ENCODE measurements around the gene CCDC50. TPM values are rescaled to one million over a fixed set of nuclear protein-coding genes. Genes with fewer than 3 reads are reported as not detected.

The CCDC50 gene
- total RNA-seq, 1 experiment from 2014 or later, result 47.8 TPM

DNA sequence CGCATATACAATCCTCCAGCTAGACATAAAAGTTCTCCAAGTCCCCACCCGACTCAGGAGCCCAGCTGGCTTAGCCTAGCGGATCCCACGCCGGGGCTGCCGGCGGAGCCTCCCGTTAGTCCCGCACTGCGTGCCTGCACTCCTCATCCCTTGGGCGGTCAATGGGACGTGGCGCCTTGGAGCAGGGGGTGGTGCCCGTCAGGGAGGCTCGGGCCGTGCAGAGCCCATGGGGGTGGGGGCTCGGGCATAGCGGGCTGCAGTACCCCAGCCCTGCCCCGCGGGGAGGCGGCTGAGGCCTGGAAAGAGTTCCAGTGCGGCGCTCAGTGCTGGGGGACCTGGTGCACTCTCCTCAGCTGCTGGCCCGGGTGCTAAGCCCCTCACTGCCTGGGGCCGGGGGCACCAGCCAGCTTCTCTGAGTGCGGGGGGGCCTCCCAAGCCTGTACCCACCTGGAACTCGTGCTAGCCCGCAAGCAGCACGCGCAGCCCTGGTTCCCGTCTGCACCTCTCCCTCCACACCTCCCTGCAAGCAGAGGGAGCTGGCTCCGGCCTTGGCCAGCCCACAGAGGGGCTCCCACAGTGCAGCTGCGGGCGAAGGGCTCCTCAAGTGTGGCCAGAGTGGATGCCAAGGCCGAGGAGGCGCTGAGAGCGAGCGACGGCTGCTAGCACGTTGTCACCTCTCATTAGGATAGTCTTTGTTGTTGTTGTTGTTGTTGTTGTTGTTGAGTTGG lies 12.2 kb upstream of the CCDC50 start:
- RAD21 ChIA-PET (ENCODE audit: low non-redundant PET in 1 of 2, low total read pairs in 2 of 2, uncharacterized antibody in 2 of 2, unreplicated experiment in 2 of 2), result no interaction called here
- Histone ChIP-seq H3K79me2 (ENCODE audit: insufficient read depth, low read length) (no peaks in the 10 kb centered on the region), H4K20me1 (ENCODE audit: insufficient read depth) (no peaks in the 10 kb centered on the region), H3K27me3 (ENCODE audit: insufficient read depth, low read length) (no peaks in the 10 kb centered on the region), H3K9me2 (ENCODE audit: insufficient read depth) (no peaks in the 10 kb centered on the region), H3K4me1 (ENCODE audit: control insufficient read depth in 1 of 2, insufficient read depth in 2 of 2, low read length in 2 of 2) (no peaks in the 10 kb centered on the region), H3K9ac (ENCODE audit: low read length) (no peak overlapping the region), H3K4me2 (ENCODE audit: low read length) (no peak overlapping the region), H3K9me3 (ENCODE audit: control insufficient read depth in 1 of 2, insufficient read depth in 1 of 2, low read depth in 1 of 2, low read length in 2 of 2) (no peaks in the 10 kb centered on the region), H2AFZ (ENCODE audit: low read depth, low read length, poor library complexity, severe bottlenecking) (no peak overlapping the region), H3K4me3 (replicated peaks in 1 of 2; ENCODE audit: low read depth in 1 of 2, low read length in 2 of 2) (no peak overlapping the region), H3K27ac (ENCODE audit: low read depth, low read length) (no peak overlapping the region), H3K36me3 (ENCODE audit: control insufficient read depth in 1 of 2, insufficient read depth in 2 of 2, low read length in 2 of 2) (no peaks in the 10 kb centered on the region)
- CTCF ChIA-PET, result no interaction called here
- TF ChIP-seq, protein P1, sequence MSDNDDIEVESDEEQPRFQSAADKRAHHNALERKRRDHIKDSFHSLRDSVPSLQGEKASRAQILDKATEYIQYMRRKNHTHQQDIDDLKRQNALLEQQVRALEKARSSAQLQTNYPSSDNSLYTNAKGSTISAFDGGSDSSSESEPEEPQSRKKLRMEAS (IDR thresholded peaks at IDR 0.05), result no peak
- TF ChIP-seq EZH2 (IDR thresholded peaks at IDR 0.05) (no peak), ZFX (IDR thresholded peaks at IDR 0.05) (no peak), YY1 (IDR thresholded peaks at IDR 0.05; ENCODE audit: extremely low read depth, insufficient replicate concordance, low read depth, low read length) (no peak), EZH2phosphoT487 (IDR thresholded peaks at IDR 0.05; ENCODE audit: borderline replicate concordance) (no peak), ELF1 (IDR thresholded peaks at IDR 0.05; ENCODE audit: borderline replicate concordance, low read depth) (no peak), FOSL1 (IDR thresholded peaks at IDR 0.05; ENCODE audit: low read depth) (no peak), ZNF274 (IDR thresholded peaks at IDR 0.05; ENCODE audit: low read depth, low read length) (no peak), SP1 (IDR thresholded peaks at IDR 0.05; ENCODE audit: low read depth) (no peak), JUND (IDR thresholded peaks at IDR 0.05) (no peak), POLR2AphosphoS5 (IDR thresholded peaks at IDR 0.05; ENCODE audit: low read depth, low read length) (no peak), RAD21 (IDR thresholded peaks at IDR 0.05; ENCODE audit: low read depth) (no peak)
- TF ChIP-seq, protein P2, sequence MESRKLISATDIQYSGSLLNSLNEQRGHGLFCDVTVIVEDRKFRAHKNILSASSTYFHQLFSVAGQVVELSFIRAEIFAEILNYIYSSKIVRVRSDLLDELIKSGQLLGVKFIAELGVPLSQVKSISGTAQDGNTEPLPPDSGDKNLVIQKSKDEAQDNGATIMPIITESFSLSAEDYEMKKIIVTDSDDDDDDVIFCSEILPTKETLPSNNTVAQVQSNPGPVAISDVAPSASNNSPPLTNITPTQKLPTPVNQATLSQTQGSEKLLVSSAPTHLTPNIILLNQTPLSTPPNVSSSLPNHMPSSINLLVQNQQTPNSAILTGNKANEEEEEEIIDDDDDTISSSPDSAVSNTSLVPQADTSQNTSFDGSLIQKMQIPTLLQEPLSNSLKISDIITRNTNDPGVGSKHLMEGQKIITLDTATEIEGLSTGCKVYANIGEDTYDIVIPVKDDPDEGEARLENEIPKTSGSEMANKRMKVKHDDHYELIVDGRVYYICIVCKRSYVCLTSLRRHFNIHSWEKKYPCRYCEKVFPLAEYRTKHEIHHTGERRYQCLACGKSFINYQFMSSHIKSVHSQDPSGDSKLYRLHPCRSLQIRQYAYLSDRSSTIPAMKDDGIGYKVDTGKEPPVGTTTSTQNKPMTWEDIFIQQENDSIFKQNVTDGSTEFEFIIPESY (IDR thresholded peaks at IDR 0.05; ENCODE audit: extremely low read depth, insufficient replicate concordance, low read length), result no peak
- TF ChIP-seq, protein P3, sequence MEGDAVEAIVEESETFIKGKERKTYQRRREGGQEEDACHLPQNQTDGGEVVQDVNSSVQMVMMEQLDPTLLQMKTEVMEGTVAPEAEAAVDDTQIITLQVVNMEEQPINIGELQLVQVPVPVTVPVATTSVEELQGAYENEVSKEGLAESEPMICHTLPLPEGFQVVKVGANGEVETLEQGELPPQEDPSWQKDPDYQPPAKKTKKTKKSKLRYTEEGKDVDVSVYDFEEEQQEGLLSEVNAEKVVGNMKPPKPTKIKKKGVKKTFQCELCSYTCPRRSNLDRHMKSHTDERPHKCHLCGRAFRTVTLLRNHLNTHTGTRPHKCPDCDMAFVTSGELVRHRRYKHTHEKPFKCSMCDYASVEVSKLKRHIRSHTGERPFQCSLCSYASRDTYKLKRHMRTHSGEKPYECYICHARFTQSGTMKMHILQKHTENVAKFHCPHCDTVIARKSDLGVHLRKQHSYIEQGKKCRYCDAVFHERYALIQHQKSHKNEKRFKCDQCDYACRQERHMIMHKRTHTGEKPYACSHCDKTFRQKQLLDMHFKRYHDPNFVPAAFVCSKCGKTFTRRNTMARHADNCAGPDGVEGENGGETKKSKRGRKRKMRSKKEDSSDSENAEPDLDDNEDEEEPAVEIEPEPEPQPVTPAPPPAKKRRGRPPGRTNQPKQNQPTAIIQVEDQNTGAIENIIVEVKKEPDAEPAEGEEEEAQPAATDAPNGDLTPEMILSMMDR (IDR thresholded peaks at IDR 0.05 in 2 of 3, conservative IDR thresholded peaks at IDR 0.05 in 1 of 3; ENCODE audit: borderline replicate concordance in 1 of 3, insufficient read depth in 1 of 3, low read depth in 2 of 3, low read length in 2 of 3), result no peak
- DNase-seq (ENCODE audit: low read depth, low spot score) (no peak), ATAC-seq (no peak)
- no TSS peak for BruUV-seq (replicated peaks)
- intact Hi-C loops (cut with micrococcal nuclease), result no loop called here
- POLR2A ChIA-PET, result no interaction called here

Data from HCT116 (cell line).